ENCODE data around the gene SAMD1.

SAMD1 gene

DNA sequence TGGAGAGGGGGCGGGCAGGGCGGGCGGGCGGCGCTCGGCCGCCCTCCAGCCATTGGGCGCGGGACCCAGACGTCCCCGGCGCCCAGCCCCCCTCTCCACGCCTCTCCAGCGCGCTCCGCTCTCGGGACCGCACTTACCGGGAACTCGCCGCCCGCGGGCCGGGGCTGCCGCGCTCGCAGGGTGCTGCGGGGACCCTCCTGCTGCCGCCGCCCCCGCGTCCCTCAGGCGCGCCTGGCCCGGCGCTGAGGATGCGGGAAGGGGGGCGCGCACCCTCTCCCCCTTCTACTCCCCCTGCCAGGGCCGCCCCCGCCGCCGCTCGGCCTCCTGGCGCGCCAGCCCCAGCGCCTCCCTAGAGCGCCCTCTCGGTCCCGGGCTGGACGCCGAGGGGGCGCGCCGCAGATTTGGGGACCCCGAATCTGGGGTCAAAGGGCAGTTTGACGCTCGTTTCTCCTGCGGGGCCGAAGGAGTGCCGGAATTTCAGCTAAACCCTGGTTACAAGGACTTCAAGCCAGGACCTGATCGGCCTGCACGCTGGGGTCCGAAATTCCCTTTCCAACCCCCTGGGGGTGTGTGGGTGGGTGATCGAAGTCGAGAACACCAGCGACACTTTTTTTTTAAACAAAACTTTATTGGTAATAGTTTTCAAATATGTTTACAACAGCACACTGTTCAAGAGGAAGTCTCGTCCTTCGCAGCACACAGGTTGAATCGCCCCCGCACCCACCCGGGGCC, 696 bp upstream of the SAMD1 start:
- peak; percentile 40 for DNase-seq (ENCODE audit: low read depth)
- TF ChIP-seq, protein P1, sequence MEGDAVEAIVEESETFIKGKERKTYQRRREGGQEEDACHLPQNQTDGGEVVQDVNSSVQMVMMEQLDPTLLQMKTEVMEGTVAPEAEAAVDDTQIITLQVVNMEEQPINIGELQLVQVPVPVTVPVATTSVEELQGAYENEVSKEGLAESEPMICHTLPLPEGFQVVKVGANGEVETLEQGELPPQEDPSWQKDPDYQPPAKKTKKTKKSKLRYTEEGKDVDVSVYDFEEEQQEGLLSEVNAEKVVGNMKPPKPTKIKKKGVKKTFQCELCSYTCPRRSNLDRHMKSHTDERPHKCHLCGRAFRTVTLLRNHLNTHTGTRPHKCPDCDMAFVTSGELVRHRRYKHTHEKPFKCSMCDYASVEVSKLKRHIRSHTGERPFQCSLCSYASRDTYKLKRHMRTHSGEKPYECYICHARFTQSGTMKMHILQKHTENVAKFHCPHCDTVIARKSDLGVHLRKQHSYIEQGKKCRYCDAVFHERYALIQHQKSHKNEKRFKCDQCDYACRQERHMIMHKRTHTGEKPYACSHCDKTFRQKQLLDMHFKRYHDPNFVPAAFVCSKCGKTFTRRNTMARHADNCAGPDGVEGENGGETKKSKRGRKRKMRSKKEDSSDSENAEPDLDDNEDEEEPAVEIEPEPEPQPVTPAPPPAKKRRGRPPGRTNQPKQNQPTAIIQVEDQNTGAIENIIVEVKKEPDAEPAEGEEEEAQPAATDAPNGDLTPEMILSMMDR (IDR thresholded peaks at IDR 0.05; ENCODE audit: insufficient read depth, low read depth, low read length, missing control alignments): no peak
- peak overlapping the region; percentile 78 for H3K4me3 ChIP-seq (ENCODE audit: low read length)

DNA sequence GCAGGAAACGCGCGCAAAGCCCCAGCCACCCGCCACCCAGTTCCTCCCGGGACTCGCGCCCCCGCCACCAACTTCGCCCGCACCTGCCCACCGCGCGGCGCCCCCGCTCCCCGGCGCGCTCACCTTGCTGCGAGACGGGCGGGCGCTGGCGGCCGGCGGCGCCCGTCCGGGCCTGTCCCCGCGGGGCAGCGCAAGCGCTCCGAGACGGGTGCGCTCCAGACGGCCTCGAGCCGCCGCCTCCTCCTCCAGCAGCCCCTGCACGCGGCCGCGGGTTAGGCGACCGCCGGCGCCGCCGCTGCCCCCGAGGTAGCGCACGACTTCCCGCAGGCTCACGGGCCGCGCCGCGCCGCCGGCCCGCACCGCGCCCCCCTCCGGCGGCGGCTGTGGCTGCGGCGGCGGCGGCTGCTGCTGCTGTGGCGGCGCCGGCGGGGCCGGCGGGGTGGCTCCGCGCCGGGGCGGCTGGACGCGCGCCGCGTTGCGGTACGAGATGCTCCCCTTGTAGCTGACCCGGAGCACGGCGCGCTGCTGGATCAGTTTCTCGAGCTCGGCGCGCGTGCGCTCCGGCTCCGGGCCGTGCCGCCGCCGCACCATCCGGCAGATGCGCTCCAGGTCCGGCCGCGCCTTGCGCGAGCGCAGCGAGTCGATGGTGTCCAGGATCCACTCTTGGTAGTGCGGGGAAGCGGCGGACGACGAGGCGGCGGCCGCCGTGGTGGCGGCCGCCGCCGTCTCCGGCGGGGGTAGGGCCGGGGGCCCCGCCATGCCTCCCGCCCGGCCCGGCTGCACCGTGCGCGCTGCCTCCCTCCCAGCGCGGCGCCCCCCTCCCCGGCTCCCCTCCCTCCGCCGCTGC, 666 bp downstream of the SAMD1 start:
- peak; percentile 79 for DNase-seq (ENCODE audit: low read depth)
- TF ChIP-seq, protein P1 (IDR thresholded peaks at IDR 0.05; ENCODE audit: insufficient read depth, low read depth, low read length, missing control alignments): no peak
- peak overlapping the region; percentile 51 for H3K4me3 ChIP-seq (ENCODE audit: low read length)

DNA sequence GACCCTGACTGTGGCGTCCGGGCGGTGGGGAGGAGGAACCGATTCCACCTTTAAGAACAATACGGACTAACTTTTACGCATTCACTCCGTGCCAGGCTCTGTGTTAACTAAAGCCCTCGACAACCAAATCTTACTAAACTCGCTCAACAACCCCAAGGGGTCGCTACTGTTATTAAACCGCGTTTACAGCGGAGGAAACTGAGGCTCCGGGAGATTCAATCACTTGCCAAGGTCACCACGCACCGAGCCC, 1.2 kb downstream of the SAMD1 start:
- peak overlapping the region; percentile 51 for H3K4me3 ChIP-seq (ENCODE audit: low read length)
- TF ChIP-seq, protein P1 (IDR thresholded peaks at IDR 0.05; ENCODE audit: insufficient read depth, low read depth, low read length, missing control alignments): peak; percentile 12
- DNase-seq (ENCODE audit: low read depth): no peak

DNA sequence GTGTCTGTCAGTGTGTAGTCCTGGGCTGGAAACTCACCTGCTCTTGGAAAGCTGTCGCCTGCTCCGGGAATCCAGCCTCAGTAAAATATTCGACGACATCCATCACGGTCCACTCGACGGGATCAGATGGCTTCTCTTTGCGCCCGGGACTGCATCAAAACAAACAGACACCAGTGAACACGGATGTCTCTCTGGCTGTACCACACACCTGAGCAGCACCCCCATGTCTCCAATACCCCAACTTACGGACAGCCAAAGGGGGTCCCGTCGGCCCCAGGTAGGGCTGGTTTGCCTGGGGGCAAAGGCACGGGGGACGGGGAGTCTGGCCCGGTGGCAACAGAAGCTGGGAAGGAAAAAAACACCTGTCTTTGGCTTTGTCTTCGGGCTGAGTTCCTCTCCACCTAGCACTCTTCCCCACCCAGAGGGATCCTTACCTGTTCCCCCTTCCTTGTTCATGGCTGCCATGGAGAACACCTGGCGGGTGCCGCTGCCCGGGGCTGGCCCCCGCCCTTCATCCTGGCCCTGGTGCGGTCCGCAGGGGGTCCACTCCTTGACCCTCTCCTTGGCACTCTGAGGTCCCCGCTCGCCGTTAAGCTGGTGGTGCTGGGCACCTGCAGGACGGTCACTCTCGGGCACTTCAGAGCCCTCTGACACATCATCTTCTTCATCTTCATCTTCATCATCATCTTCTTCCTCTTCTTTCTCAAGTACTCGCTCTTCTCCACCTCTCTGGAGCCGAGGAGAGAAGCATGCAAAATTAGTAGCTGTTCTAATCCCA, 1.7 kb downstream of the SAMD1 start:
- peak overlapping the region; percentile 51 for H3K4me3 ChIP-seq (ENCODE audit: low read length)
- TF ChIP-seq, protein P1 (IDR thresholded peaks at IDR 0.05; ENCODE audit: insufficient read depth, low read depth, low read length, missing control alignments): no peak

DNA sequence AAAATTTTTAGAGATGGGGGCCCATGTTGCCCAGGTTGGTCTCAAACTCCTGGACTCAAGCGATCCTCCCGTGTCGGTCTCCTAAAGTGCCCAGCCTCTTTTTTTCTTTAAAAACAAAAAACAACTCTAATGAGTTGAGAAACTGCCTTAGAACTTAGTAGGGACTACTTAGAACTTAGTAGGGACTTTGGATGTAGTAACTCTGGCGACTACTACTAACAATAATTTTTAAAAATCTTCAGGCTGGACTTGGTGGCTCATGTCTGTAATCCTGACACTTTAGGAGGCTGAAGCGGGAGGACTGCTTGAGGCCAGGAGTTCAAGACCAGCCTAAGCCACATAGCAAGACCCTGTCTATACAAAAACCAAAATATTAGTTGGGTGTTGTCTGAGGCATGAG, 4.5 kb downstream of the SAMD1 start:
- TF ChIP-seq, protein P1 (IDR thresholded peaks at IDR 0.05; ENCODE audit: insufficient read depth, low read depth, low read length, missing control alignments): no peak
- no peak overlapping the region for H3K4me3 ChIP-seq (ENCODE audit: low read length)
- no peak for DNase-seq (ENCODE audit: low read depth)

More for the DNA sequence above, 1.7 kb downstream of the SAMD1 start:
- DNase-seq (ENCODE audit: low read depth): no peak

DNA sequence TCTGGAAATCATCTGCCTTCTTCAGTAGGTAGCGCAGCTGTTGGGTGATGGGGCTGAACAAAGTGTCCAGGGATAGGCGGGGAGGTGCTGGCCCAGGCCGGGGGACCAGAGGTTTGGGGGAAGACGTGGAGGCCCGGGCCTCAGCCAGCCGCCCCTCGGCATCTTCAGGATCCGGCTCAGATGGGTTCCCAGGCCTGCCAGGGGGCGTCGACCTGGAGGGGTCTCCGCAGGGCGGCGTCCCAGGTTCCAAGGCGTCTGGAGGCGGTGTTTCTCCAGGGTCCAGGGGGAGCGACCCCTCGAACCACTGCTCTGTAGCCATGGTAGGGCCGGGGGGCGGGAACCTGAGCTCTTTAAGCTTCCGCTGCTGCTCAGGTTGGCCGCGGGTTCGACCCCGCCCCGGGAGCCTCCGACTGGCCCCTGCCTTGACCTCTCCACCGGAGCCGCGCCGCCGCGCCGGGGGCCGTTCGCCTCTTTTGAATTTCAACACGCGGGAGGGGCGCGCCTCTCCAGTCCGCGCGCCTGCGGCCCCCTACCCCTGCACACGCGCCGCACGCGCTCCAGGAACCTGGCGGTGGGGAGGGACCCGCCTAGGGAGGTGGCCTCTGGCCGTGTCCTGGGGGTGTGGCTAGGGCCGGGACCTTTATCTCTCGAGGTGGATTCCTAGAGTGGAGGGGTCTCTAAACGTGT, 5.1 kb downstream of the SAMD1 start, which contains the start of gene C19orf67:
Gene C19orf67, minus strand, starts transcription at position 475 of the 687 bp plus-strand sequence. Its CDS starts 156 bp downstream, at position 319.
- TF ChIP-seq, protein P1 (IDR thresholded peaks at IDR 0.05; ENCODE audit: insufficient read depth, low read depth, low read length, missing control alignments): no peak
- DNase-seq (ENCODE audit: low read depth): no peak
- H3K4me3 ChIP-seq (ENCODE audit: low read length): no peak within 1 kb of the TSS

Data from epithelial cell of esophagus (primary cell).